Activated gamma-delta T cell treated with anti-CD3 and anti-CD28 coated beads, Interleukin-2, amount 50 U/mL, for 16 hours (primary cell): ENCODE data around the gene PPP3CA.
"Not testable (repeated sequence)": the region's sequence is repeated elsewhere in the genome, so short reads cannot be mapped to it uniquely, and the experiment has no call there.

Experiments used
- DNase-seq: peaks from one replicate; pipeline ENCODE4 v3.0.0-alpha.2; 2020; ENCODE audit warnings: low read depth

The PPP3CA gene

GRCh38 chr4:101098666-101099400 is 248.5 kb downstream of the PPP3CA start:
- no peak for DNase-seq

- DNase-seq = not testable (repeated sequence)
Observed at GRCh38 chr4:101092609-101093008, 254.7 kb downstream of the PPP3CA start.

DNA sequence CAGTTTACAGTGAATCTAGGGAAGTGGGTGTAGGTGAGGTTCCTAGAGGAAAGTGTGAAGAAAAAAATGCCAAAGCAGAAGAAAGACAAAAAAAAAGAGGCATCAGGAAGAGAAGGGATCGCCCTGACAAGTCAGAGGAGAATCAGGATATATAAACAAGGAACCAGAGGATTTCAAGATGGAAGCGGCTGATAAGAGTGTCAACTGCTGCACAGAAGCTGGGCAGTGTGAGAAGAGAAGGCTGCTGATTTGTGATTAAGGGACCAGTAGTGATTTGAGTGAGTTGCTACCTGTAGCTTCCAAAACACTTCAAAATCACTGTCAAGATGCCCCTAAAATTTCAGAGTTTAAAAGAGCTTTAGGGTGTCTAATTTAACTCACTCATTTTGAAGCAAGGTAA is 258.2 kb downstream of the PPP3CA start:
- DNase-seq = no peak

GRCh38 chr4:101086801-101087586 is 260.3 kb downstream of the PPP3CA start:
- no peak for DNase-seq

DNA sequence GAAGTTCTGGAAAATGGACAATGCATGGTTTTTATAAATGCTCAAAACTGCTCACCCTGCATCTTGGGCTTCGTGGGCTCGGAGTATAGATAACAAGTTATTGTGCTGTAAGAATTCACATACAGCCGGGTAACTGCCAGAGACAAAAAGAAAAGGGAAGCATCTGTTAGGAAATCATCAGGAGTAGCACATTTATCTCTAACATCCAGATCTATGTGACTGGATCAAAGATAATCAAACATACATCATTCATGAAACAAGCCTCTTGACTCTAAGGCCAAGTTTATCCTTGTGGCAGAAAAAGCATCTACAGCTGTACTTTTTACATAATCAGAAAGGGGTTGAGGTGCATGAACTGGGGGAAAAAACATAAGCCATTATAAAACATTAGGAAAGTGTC is 264.2 kb downstream of the PPP3CA start:
- no peak for DNase-seq

DNA sequence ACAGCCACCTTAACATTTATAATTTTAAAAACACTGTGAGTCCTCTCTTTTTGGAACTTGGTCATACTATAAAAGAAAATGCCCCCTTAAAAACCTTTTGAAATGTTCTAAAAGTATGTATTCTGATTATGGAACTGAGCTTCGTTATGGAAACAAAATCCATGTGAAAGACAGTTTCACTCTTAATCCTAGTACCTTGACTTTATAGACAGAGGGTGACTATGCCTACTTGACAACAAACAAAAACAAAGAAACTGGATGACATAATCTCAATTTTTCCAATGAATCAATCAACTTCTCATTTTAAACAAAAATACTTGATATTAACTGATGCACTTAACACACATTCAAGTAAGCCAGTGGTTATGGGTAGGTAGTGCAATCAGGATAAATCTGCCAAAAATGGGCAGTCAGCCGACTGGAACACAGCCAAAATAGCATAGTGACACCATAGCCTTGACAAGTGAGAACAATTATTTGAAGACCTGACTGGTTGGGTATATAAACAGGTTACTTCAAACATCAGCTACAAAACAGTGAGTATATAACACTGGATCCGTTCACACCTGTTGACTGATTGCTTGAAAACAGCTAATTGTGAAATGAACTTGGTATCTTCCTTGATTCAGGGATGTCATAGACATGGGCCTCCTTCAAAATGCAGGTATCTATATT is 265.5 kb downstream of the PPP3CA start:
- DNase-seq = no peak

DNA sequence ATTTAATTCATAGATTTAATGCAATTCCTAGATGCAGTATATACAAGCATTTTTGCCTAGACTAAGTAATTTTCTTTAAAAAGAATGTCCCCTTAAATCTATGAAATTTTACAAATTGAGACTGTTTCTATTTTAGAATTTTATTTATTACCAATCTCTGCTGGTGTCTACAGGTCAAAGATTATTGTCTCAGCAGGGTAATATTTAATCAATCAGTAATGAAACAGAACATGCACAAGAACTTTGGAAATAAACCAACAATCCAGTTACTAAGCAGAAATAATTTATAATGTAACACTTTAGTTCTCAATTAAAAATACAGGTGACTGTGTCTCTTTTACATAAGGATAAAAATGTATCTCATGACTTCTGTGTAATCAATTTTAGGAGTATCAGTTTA is 266.2 kb downstream of the PPP3CA start:
- DNase-seq = no peak

- no peak for DNase-seq
Observed at GRCh38 chr4:101078950-101079349, 268.4 kb downstream of the PPP3CA start.

- DNase-seq = no peak
Observed at GRCh38 chr4:101076032-101076431, 271.3 kb downstream of the PPP3CA start.

DNA sequence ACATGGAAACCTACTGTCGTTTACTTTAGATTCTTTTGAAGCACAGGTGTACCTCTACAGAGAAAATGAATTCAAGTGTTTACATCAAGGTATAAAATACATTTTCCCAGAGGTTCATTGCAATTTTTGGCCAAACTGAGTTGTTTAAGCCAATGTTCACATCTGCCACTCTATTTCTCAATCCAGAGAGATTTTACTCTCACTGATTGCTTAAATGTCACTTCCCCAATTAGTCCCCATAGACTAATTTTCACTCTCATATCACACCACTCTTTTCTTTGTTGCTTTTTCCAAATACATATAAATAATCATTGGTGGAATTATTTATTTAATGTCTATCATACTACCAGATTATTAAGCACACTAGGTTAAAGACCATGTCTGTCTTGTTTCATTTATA is 271.8 kb downstream of the PPP3CA start:
- no peak for DNase-seq

DNA sequence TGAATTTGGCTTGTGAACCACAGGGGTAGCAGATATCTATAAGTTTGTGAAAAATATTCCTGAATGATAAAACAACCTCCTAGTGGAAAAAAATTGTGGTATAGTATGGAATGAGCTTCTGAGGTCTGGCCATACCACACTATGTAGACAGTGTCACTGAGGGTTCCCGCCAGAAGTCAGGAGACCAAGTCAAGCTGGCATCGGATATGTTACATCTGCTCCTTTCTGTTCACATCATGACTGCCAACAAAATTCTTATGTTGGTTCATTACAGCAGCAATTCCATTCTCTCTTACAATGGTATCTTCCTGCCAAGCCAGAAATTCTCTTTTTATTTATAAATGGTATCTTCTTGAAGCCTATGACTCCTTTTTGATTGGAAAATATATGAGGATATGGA is 273.0 kb downstream of the PPP3CA start:
- no peak for DNase-seq

- DNase-seq = no peak
Observed at GRCh38 chr4:101071241-101071640, 276.1 kb downstream of the PPP3CA start.

DNA sequence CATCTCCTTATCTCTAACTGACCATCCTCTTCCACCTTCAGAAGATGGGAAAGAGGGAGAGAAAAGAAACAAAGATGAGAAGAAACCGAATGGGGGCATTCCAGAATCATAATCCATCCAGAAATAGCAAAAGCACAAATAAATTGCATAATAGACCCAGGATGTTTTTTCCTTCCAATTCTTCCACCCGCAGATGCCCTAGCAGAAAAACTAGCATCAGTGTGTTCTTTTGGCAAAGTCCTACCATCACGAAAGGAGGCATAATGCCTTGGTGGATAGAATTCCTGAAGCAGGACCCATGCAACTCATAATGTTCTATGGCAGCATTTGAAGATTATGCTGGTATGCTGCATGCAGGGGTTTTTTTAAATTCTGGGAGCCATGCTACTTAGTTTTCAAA is 279.2 kb downstream of the PPP3CA start:
- no peak for DNase-seq

DNA sequence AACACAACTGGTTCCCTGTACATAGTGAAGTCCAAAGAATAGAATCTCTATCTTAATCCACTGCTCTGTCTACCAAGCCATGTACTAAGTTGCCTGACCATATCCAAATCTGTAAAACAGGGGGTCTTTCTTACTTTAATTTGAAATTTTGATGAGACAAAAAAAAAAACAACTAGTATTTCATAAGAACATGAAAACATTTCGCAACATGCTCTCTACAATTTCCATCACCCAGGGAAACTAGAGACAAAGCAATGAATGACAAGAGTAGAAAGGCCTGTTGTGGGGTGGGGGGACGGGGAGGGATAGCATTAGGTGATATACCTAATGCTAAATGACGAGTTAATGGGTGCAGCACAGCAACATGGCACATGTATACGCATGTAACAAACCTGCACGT is 279.9 kb downstream of the PPP3CA start:
- DNase-seq = no peak

DNA sequence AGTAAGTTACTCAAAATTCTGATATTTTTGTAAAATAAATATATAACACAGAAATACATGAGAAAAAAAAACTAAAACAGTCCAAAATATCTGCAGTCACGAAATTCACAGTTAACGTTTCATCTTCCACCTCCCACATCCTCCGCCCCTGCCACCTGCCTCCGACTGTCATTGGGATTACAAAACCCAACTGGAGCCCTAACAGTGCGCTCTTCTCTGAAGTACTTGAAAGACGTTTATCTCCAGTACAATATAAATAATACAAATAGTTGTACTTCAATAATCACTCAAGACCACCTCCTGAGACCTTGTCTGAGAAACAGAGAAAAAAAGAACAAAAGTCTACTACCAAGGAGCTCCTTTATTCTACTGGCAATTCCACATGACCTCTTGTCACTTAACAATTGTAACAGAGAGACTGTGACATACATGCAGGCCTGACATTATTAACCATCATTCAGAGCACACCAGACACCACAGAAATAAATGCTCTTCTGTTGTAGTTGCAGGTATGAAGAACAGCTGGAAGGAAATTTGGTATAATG is 280.6 kb downstream of the PPP3CA start:
- DNase-seq = no peak

- DNase-seq = no peak
Observed at GRCh38 chr4:101065935-101066485, 281.3 kb downstream of the PPP3CA start.

- no peak for DNase-seq
Observed at GRCh38 chr4:101065346-101065745, 282.0 kb downstream of the PPP3CA start.

DNA sequence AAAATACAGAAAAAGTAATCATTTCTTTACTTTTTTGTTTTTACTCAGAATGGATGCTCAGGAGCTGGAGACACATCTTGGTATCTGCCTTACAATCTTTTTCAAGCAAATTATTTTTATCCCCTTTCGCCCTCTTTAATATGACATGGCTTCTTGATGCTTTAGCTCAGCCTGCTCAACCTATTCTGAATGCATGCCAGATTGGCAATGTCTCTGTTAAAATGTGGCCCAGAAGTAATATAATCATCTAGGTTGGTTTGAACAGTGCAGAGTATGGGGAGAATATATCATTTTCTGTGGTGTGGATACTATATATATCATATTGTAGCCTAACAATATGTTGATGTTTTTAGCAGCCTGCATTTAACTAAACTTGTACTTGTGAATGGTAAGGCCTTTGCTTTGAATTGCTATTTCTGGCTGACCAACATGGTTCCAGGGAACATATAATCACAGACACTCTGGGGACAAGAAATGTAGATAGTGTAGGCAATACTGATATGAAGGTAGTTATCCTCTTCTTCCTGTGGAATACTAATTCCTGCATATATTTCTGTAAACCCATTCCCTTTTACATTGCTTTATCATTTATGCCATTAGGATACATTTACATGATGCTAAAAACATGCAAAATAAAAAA is 282.7 kb downstream of the PPP3CA start:
- no peak for DNase-seq

DNA sequence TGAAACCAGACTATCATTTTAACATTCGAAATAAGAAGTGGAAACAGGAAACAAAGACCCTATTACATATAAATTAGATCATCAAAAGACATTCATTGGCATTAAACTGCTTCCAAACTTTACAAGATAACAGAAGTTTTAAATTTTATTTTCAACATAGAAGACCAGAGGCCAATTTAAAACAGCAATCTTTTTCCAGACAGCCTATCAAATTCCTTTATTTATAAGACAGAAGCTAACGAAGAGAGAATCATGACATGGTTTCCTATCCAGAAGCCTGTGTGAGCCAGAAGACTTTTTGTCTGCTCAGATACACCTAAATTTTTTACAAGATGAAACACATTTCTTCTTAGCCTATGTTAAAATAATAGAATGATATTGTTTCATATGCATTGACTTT is 291.9 kb downstream of the PPP3CA start:
- DNase-seq = no peak

GRCh38 chr4:101050837-101051205 is 296.5 kb downstream of the PPP3CA start:
- no peak for DNase-seq

- no peak for DNase-seq
Observed at GRCh38 chr4:101050088-101050836, 297.1 kb downstream of the PPP3CA start.
